GM21529 (cell line): Measurements from ENCODE around the gene TIMM21.

ENCODE experiments used
- ATAC-seq: cut with Tn5 transposase; IDR thresholded peaks from one replicate; pipeline ENCODE4 v1.9.1; 2021; ENCODE audit not compliant: unreplicated experiment

Gene TIMM21, protein sequence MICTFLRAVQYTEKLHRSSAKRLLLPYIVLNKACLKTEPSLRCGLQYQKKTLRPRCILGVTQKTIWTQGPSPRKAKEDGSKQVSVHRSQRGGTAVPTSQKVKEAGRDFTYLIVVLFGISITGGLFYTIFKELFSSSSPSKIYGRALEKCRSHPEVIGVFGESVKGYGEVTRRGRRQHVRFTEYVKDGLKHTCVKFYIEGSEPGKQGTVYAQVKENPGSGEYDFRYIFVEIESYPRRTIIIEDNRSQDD

DNA sequence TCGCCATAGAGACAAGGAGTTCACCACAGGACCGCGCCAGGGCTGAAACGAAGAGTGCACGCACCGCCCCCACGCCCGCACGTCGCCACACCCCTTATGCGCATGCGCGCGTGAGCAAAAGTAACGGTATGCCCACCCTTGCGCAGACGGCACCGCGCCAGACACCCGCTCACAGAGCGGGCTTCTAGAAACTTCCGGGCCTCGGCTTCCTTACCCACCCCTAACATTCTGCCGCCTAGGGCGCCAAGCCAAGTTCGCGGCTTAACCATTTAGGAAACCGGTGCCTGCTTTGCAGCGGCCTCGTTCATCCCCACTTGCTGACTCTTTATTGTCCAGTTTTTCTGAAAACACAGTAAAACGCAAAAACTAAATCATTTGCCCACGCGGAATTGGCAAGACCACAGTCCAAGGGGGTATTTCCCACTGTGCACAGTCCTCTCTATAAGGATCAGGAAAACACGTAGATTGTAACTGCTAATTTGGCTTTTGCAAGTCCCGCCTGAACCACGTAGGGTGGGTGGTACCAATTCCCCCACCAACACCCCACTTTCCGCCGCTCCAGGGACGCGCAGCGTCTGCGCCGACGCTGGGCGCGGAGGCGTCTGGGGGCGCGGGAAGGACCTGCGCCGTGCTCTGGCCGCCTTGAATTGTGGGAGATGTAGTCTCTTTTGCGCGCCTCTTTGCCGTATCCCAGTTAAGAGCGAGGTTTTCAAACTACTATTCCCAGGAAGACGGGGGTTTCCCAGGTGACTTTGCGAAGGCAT lies at the start of gene TIMM21, which contains the start of gene FBXO15:
TIMM21 (plus strand) TSS at position 745 of the 764 bp plus-strand sequence. CDS start 286 bp downstream, outside the sequence.
FBXO15 (minus strand) TSS at position 56 of the 764 bp plus-strand sequence; CDS start at position 7, 49 bp downstream.
- ATAC-seq, result peak; percentile 88

DNA sequence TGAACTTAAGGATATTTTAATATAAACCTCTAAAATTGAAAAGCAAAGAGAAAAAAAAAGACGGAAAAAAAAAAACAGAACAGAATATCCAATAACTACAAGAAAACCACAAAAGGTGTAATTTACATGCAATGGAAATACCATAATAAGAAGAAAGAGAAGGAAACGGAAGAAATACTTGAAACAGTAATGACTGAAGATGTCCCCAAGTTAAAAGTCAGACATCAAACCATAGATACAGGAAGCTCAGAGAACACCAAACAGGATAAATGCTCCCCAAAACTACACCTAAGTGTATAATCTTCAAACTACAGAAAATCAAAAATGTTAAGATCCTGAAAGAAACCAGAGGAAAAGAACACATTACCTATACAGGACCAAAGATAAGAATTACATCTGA lies 39.9 kb upstream of the TIMM21 start:
- no peak for ATAC-seq

GRCh38 chr18:74110149-74110548 lies 38.2 kb upstream of the TIMM21 start:
- ATAC-seq, result no peak

GRCh38 chr18:74110976-74111375 lies 37.3 kb upstream of the TIMM21 start:
- no peak for ATAC-seq

DNA sequence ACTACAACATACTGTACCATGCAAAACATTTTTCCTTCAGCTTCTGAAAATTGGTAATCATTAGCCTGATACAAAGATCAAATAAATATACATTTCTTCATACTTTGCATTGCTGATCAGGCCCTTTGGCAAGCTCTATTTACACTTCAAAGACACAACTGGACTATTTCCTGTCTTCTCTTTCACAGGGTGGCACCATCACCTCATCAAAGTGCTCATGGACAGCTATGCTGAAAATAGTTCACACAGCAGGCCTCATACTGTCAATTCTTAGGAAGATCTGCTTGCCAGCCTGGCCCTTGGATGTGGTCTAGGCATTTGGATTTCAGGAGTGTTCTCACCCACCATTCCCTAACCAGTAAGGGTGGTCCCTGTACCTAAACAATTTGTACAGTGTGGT lies 34.6 kb upstream of the TIMM21 start:
- no peak for ATAC-seq

DNA sequence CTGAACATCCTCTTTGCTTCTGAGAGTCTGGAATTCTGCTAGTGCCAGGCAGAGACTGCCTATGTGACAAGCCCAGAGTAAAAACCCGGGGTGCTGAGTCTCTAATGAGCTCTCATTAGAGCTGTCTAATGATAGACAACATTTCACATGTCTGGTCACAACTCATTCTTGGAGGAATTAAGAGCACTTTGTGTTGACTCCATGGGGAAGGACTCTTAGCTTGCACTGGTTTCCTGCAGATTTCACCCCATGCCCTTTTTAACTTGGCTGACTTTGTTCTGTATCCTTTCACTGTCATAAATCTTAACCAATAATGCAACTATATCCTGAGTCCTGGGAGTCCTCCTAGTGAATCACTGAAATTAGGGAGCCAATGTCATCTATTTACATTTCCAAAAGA lies 34.2 kb upstream of the TIMM21 start:
- ATAC-seq, result no peak

DNA sequence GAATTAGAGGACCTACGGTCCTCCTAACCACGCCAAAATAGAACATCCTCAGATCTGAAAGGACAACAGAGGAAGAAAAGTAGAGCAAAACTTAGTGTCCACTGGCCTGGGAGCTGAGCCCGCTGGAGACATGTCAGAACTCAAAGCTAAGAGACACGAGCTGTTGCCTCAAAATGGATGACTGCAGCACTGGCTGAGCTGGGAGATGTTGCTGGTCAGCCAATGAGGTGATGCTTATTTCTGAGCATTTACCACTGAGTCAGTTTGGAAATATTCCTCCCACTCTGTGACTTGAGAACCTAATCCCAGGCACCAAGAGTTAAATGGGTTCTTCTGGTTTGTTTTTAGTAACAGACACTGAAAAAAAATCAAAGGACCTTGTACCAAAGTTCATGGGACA lies 33.3 kb upstream of the TIMM21 start:
- ATAC-seq, result no peak

- ATAC-seq, result peak; percentile 61
These were observed 31.4 kb upstream of the TIMM21 start for GRCh38 chr18:74116633-74117554.

- no peak for ATAC-seq
These were observed 25.1 kb upstream of the TIMM21 start for GRCh38 chr18:74123200-74123599.

DNA sequence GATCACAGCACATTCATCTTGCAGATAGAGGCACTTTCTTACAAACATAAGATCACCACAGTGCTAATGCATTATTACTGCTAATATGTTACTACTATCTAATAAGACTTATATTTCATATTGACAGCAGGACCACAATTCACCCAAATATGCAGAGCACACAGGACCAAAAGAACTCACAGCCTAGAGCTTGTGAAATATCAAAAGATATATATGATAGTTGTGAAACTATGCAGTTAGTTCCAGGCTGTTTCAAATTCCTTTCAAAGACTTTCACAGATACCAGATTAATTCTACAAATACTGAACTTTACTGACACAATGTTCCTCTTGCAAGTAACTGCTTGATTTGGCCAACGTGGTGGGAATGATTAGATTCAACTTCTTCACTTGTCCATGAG lies 23.7 kb upstream of the TIMM21 start:
- ATAC-seq, result no peak

GRCh38 chr18:74126684-74127655 lies 21.4 kb upstream of the TIMM21 start:
- ATAC-seq, result no peak

DNA sequence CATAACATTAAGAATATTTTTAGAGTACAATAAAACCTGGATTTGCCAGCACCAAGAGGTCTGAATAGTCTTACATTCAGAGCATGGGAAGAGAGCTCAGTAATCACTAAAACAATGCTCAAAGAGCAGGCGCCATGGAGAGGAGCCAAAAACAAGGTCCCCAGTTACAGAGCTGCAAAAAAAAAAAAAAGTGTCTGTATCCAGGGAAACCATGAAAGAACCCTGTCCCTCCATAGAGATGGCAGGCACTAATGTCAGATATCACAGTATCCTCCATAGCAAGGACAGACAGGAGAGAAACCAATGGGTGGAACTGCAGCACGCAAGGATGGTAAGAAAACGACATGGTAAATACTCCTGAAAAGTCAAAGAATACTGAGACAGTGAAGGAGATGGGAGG lies 20.2 kb upstream of the TIMM21 start:
- ATAC-seq, result no peak

GRCh38 chr18:74131124-74131523 lies 17.2 kb upstream of the TIMM21 start:
- no peak for ATAC-seq

DNA sequence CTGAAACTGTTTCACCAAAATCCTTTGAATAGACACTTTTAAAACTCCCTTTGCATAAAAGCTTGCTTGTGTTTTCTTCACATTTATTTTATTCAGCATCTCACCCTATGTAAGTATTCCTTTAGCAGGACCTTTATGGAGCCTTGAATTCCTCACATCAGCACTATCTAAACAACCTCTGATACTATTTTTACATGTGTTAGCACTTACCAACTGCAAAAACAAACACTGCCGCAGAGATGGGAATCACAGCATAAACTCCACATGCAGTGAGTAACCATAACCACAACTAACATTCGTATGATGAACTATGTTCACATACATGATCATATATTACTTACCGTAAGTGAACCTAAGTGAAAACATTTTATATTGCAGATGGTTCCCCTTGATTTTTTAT lies 16.1 kb upstream of the TIMM21 start:
- no peak for ATAC-seq

DNA sequence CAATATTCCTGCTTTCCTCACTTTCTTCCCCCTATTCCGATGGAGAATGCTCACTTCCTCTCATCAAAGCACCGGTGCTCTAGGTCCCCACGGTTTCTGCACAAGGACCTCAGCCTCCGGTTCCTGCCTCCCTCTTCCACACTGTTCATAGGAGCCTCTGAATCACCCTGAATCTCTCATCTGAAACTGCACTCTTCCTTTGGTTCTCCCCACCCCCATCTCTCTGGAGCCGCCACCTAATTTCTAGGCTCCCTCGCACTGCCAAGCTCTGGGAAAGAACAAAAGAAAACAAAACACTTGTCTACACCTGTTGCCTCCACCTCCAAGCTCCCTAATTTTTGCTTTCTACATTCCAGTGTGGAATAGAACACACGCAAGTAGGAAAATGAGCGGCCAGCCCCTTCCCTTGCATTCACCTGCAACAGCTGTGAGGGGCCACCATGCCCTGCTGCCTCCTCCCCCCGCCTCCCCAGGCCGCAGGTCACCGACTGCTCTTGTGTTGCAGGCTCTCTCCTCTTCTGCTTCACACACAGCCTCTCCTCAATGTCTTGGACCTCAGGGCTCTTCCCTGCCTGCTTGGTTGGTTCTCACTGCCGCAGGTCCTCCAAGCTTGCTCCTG lies 10.3 kb upstream of the TIMM21 start:
- ATAC-seq, result no peak

DNA sequence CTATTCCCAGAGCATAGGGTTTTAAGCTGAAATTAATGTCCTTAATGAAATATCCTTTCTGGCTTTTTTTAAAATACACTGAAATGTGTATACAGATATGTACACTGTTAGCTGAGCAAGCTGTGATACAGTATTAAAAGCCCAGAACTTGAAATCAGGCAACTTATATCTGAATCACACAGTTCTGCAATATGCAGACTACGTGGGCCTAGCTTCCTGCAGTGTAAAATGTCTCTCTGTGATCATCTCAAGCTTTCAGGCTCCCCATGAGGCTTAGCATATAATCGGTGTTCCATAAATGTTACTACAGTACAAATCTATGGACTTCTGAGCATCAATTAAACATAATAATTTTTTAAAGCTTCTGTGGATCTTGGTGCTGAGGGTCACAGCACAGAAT lies 8.9 kb upstream of the TIMM21 start:
- peak; percentile 26 for ATAC-seq

DNA sequence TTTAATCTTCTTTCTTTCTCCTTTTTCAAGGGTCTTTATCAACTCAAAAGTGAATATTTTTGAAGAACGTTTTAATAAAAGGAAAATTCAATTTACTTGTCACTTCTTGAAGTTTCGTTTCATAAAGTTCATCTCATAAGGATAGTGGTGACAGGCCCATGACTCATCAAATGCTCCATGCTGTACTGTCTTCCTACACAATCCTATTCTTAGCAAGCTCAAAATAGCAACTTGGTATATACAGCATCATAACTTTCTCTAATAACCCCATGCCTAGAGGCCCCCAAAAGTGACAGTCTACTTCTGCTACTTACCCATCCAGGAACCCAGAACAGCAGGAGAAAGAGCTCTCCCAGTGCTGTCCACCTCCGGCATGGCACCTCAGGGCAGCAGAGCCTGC lies 8.4 kb upstream of the TIMM21 start:
- peak; percentile 76 for ATAC-seq

- no peak for ATAC-seq
These were observed 7.7 kb upstream of the TIMM21 start for GRCh38 chr18:74140582-74140981.

GRCh38 chr18:74141667-74142066 lies 6.7 kb upstream of the TIMM21 start:
- ATAC-seq, result no peak

GRCh38 chr18:74142252-74142651 lies 6.1 kb upstream of the TIMM21 start:
- ATAC-seq, result no peak
